Measurements from ENCODE around the gene ADRA2B. TPM values are rescaled to one million over a fixed set of nuclear protein-coding genes. Genes with fewer than 3 reads are reported as not detected.

Gene ADRA2B
- total RNA-seq, 6 experiments from 2014 or later: 1.7 to 8.1 (median 3.2) TPM

DNA sequence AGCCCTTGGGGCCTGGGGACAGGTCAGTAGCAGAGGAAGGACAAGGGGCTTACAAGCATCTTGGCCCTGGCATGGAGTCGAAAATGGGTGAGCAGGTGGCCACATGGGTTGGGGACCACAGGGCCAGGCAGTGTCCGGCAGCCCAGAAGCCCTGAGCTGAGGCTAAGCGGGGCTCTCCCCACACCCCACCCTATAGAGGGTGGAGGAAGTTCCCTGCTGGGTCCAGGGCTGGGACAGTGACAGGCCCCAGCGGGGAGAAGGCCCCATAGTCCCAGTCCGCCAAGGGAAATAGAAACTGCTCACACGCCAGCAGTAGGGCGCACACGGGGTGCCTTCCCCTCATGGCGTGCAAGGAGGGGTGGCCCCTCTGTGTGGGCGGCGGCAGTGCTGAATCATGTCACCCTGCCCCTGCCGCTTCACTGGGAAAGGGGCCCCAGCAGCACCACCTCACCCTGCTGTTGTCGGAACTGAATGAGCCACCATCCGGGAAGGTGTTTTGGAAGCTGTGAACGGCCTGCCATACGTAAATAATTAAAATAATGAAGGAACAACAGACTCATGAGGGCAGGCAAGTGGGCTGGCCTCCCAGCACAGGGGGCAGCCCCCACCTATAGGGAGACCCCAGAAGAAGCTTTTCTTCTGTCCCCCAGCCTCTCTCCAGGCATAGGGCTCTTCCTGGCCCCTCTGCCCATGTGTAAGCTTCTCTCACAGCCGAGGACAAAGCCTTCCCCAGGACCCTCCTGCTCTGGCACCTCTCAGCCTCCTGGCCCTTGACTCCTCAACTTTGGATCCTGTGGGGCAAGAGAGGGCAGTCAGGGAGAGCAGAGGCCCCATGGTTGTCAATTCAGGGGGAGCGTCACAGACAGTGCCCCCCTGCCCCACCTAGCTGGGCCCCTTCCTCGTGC lies 41.5 kb upstream of the ADRA2B start:
- WGBS (ENCODE audit: insufficient coverage, low coverage, low lambda C conversion rate, missing lambda C conversion rate): 65% methylated on average over 3 of the region's 19 CpGs
- H3K27me3 ChIP-seq: no peaks in the 10 kb centered on the region
- H3K4me1 ChIP-seq: no peaks in the 10 kb centered on the region
- H3K27ac ChIP-seq: no peak overlapping the region
- H3K36me3 ChIP-seq: no peaks in the 10 kb centered on the region
- peak; percentile 37 to 64 (median 53) for ATAC-seq
- no peaks in the 10 kb centered on the region for H3K9me3 ChIP-seq
- intact Hi-C loops (cut with DNase I): loop anchor here in 1 of 2 donors (10.0 kb wide), 1 partner anchor 347 kb away; the partner anchor contains the start of gene NEURL3
- H3K4me3 ChIP-seq: no peak overlapping the region
- DNase-seq: peak in 2 of 3 donors; percentile 13 to 52
- TF ChIP-seq CTCF (IDR thresholded peaks at IDR 0.05) (no peak), POLR2A (IDR thresholded peaks at IDR 0.05) (no peak)

GRCh38 chr2:96156926-96157648 lies 40.7 kb upstream of the ADRA2B start:
- Histone ChIP-seq H3K36me3 (no peaks in the 10 kb centered on the region), H3K4me1 (no peaks in the 10 kb centered on the region), H3K27me3 (no peaks in the 10 kb centered on the region), H3K27ac (no peak overlapping the region), H3K4me3 (no peak overlapping the region), H3K9me3 (no peaks in the 10 kb centered on the region)
- DNase-seq (peak in 2 of 3 donors; percentile 20 to 43), ATAC-seq (peak in 1 of 4 donors; percentile 3)
- TF ChIP-seq POLR2A (IDR thresholded peaks at IDR 0.05) (no peak), CTCF (IDR thresholded peaks at IDR 0.05) (no peak)
- WGBS (ENCODE audit: insufficient coverage, low coverage, low lambda C conversion rate, missing lambda C conversion rate): 100% methylated on average over 1 of the region's 5 CpGs
- intact Hi-C loops (cut with DNase I): loop anchor here in 1 of 2 donors (10.0 kb wide), 1 partner anchor 348 kb away; the partner anchor contains the start of gene NEURL3

- 75% methylated on average over 7 of the region's 10 CpGs for WGBS (ENCODE audit: insufficient coverage, low coverage, low lambda C conversion rate, missing lambda C conversion rate)
- Histone ChIP-seq H3K9me3 (no peaks in the 10 kb centered on the region), H3K36me3 (no peaks in the 10 kb centered on the region), H3K27ac (no peak overlapping the region), H3K4me1 (no peaks in the 10 kb centered on the region), H3K27me3 (no peaks in the 10 kb centered on the region), H3K4me3 (no peak overlapping the region)
- ATAC-seq: no peak
- intact Hi-C loops (cut with DNase I): loop anchor here in 1 of 2 donors (10.0 kb wide), 1 partner anchor 349 kb away; the partner anchor contains the start of gene NEURL3
- TF ChIP-seq CTCF (IDR thresholded peaks at IDR 0.05) (no peak), POLR2A (IDR thresholded peaks at IDR 0.05) (no peak)
- peak in 2 of 3 donors; percentile 10 to 16 for DNase-seq
Measured at GRCh38 chr2:96156011-96156820, 39.8 kb upstream of the ADRA2B start.
